AG04450 (cell line): ENCODE data around the gene YTHDC2. TPM values are rescaled to one million over a fixed set of nuclear protein-coding genes. Genes with fewer than 3 reads are reported as not detected.

Experiments used
- CTCF ChIA-PET: fragments of 300-600, 350-600 bp; formaldehyde crosslinking; extraction: SDS; loops from one replicate; lab custom pipeline; 2022; ENCODE audit warnings: antibody characterized with exemption, inconsistent platforms; lab: Charles Lee
- POLR2A ChIA-PET: fragments of 350-600 bp; formaldehyde crosslinking; extraction: SDS; loops from one replicate; lab custom pipeline; 2021; ENCODE audit warnings: antibody characterized with exemption, inconsistent platforms; lab: Yijun Ruan, JAX
- DNase-seq: peaks from one replicate; pipeline ENCODE4 v3.0.0-alpha.2; 2011; ENCODE audit warnings: low read depth, low spot score
- H3K27ac ChIP-seq: one replicate; pipeline ENCODE4 v1.5.1; 2012; ENCODE audit warnings: low read depth, low read length, control low read depth
- H3K27me3 ChIP-seq: one replicate; pipeline ENCODE4 v1.6.0; 2012; ENCODE audit warnings: low read length; ENCODE audit not compliant: control insufficient read depth, insufficient read depth
- H3K4me3 ChIP-seq: 2 replicates; pipeline ENCODE4 v1.5.1; 2011; ENCODE audit warnings: mild to moderate bottlenecking, low read depth, low read length, control low read depth
- H3K9me3 ChIP-seq: 2 replicates; pipeline ENCODE4 v1.5.1; 2012; ENCODE audit warnings: low read length; ENCODE audit not compliant: control insufficient read depth, insufficient read depth
- polyA plus RNA-seq: library from polyadenylated mRNA; depleted of rRNA; stranded (reverse); fragments of >200 nt; gene quantifications from 2 replicates; pipeline ENCODE4 v1.2.3, GENCODE V29; 2011; rRNA removed
- small RNA-seq: library from RNA; depleted of rRNA; stranded (forward); fragments of <200 nt; gene quantifications from one replicate; pipeline ENCODE3, GENCODE V24; 2012; ENCODE audit warnings: low read depth; ENCODE audit not compliant: insufficient read length
- TF ChIP-seq, protein P1 (sequence below): IDR thresholded peaks from 2 replicates; pipeline ENCODE4 v1.5.1; 2011; ENCODE audit warnings: low read depth, low read length, control low read depth, inconsistent platforms

Gene YTHDC2
- polyA plus RNA-seq, 1 experiment: 10.7 TPM

DNA sequence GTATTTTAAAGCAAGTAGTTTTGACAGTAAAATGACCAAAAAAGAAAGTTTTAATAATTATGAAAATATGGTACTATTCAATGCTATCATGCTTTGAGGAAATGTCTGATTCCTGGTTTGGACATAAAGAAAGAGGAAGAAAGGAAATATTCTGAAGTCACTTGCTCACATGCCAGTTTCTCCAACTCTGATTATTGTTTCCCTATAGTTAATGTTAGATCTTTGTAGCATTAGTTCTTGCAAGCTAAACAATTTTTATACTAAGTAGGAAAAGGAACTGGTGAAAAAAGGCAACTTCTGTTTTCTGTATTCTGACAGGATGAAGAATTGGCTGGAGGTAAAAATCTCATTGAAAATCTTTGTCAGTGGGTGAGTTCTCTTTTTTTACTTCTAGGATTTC lies 119.5 kb downstream of the YTHDC2 start:
- Histone ChIP-seq H3K27me3 (no peaks in the 10 kb centered on the region), H3K9me3 (no peaks in the 10 kb centered on the region), H3K27ac (no peak overlapping the region), H3K4me3 (no peak overlapping the region)
- DNase-seq: no peak
- TF ChIP-seq, protein P1, sequence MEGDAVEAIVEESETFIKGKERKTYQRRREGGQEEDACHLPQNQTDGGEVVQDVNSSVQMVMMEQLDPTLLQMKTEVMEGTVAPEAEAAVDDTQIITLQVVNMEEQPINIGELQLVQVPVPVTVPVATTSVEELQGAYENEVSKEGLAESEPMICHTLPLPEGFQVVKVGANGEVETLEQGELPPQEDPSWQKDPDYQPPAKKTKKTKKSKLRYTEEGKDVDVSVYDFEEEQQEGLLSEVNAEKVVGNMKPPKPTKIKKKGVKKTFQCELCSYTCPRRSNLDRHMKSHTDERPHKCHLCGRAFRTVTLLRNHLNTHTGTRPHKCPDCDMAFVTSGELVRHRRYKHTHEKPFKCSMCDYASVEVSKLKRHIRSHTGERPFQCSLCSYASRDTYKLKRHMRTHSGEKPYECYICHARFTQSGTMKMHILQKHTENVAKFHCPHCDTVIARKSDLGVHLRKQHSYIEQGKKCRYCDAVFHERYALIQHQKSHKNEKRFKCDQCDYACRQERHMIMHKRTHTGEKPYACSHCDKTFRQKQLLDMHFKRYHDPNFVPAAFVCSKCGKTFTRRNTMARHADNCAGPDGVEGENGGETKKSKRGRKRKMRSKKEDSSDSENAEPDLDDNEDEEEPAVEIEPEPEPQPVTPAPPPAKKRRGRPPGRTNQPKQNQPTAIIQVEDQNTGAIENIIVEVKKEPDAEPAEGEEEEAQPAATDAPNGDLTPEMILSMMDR: no peak
- POLR2A ChIA-PET: no interaction called here
- CTCF ChIA-PET: interaction anchor here (0.9 to 1.6 kb wide), 2 partner anchors 18 to 817 kb away, joined by 3 to 4 read pairs; no protein-coding TSS in a partner anchor

DNA sequence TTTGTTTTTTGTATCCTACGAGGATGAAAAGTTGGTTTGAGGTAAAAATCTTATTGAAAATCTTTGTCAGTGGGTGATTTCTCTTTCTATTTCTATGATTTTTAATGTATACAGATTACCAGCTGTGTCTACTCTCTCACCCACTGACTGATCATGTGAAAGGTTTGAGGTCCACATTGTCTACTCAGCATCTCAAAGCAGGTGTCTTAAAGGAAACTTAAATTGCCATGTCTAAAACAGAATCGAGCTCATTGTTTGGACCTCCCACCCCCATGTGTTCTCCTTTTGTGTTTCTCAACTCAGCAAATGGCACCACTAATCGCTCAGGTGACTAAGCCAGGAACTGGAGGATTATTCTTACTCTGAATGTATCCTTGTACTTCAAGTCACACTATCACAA lies 121.5 kb downstream of the YTHDC2 start:
- TF ChIP-seq, protein P1: no peak
- no peaks in the 10 kb centered on the region for H3K9me3 ChIP-seq
- H3K4me3 ChIP-seq: no peak overlapping the region
- DNase-seq: no peak
- H3K27me3 ChIP-seq: no peaks in the 10 kb centered on the region
- H3K27ac ChIP-seq: no peak overlapping the region
- ChIA-PET POLR2A (no interaction called here), CTCF (no interaction called here)

DNA sequence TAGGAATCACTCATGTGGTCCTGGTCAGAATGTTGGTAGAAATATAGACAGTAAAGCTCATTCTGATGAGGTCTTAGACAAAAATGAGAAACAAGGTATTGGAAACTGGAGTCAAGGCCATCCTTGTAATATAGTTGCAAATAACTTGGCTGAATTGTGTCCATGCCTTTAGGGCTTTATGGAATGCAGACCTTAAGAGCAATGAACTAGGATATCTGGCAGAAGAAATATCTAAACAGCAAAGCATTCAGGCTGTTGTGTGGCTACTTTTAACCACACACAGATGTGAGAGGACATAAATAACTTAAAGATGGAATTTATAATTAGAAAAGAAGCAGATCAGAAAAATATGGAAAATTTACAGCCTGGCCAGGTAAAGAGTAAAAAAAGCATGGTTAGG lies 128.2 kb downstream of the YTHDC2 start:
- Histone ChIP-seq H3K4me3 (no peak overlapping the region), H3K9me3 (no peaks in the 10 kb centered on the region), H3K27ac (no peak overlapping the region), H3K27me3 (no peaks in the 10 kb centered on the region)
- ChIA-PET POLR2A (no interaction called here), CTCF (no interaction called here)
- DNase-seq: no peak
- TF ChIP-seq, protein P1: no peak

Small RNA genes within 50 kb of the gene (small RNA-seq; reads per million reads assigned to genes)
- gene RNU4ATAC13P: not detected

Other genes starting within 250 kb of the YTHDC2 start
- gene TSSK1B, start 78.7 kb upstream of the YTHDC2 start, polyA plus RNA-seq: 0.10 TPM in 1 of 2 replicates, not detected in the other
- gene MCC, start 25.2 kb upstream of the YTHDC2 start, polyA plus RNA-seq: 17.0 and 17.5 TPM in 2 replicates